PFSK-1 (cell line): Measurements from ENCODE around the gene GOLGB1.

Experiments used
- FOXP2 ChIP-seq: optimal IDR thresholded peaks from 2 replicates; pipeline ENCODE3; 2011; ENCODE audit warnings: borderline replicate concordance, control low read depth, inconsistent platforms; ENCODE audit not compliant: insufficient read depth; ENCODE audit errors: extremely low read length, extremely low read depth
- POLR2AphosphoS5 ChIP-seq: IDR thresholded peaks from 2 replicates; pipeline ENCODE4 v1.6.1; 2012; ENCODE audit warnings: low read depth, mild to moderate bottlenecking, control low read depth, low read length, moderate library complexity
- REST ChIP-seq, 2 experiments: IDR thresholded peaks; 2 replicates each; pipeline versions ENCODE4 v1.6.1 to v1.8.0; 2011 to 2012; ENCODE audit warnings: low read depth in 2 of 2, low read length in 2 of 2, control low read depth in 1 of 2, inconsistent platforms in 1 of 2, mild to moderate bottlenecking in 1 of 2, moderate library complexity in 1 of 2; ENCODE audit not compliant: insufficient read depth in 1 of 2
- SIN3A ChIP-seq: IDR thresholded peaks from 2 replicates; pipeline ENCODE4 v1.6.1; 2012; ENCODE audit warnings: mild to moderate bottlenecking, low read length, moderate library complexity, borderline replicate concordance; ENCODE audit not compliant: insufficient read depth
- TAF1 ChIP-seq: IDR thresholded peaks from 2 replicates; pipeline ENCODE4 v1.6.1; 2012; ENCODE audit warnings: low read length, control low read depth, borderline replicate concordance; ENCODE audit not compliant: insufficient read depth

GOLGB1 gene

GRCh38 chr3:121752261-121752660 is 2.7 kb upstream of the GOLGB1 start:
- TF ChIP-seq SIN3A = no peak
- TF ChIP-seq REST (IDR thresholded peaks at IDR 0.05; ENCODE audit: insufficient read depth in 1 of 2, low read depth in 2 of 2, low read length in 2 of 2) = no peak
- no peak for TF ChIP-seq POLR2AphosphoS5
- TF ChIP-seq TAF1 = no peak
- TF ChIP-seq FOXP2 = no peak

GRCh38 chr3:121750087-121750415 is 510 bp upstream of the GOLGB1 start:
- no peak; the same call in 1 of the 2 replicates for TF ChIP-seq POLR2AphosphoS5
- no peak for TF ChIP-seq FOXP2
- no peak for TF ChIP-seq REST (IDR thresholded peaks at IDR 0.05; ENCODE audit: insufficient read depth in 1 of 2, low read depth in 2 of 2, low read length in 2 of 2)
- no peak for TF ChIP-seq SIN3A
- TF ChIP-seq TAF1 = no peak

- TF ChIP-seq REST (IDR thresholded peaks at IDR 0.05; ENCODE audit: insufficient read depth in 1 of 2, low read depth in 2 of 2, low read length in 2 of 2) = no peak
- no peak for TF ChIP-seq SIN3A
- TF ChIP-seq TAF1 = no peak
- no peak for TF ChIP-seq POLR2AphosphoS5
- no peak for TF ChIP-seq FOXP2
Measured at GRCh38 chr3:121748680-121749275, 763 bp downstream of the GOLGB1 start.

- TF ChIP-seq SIN3A = no peak
- TF ChIP-seq TAF1 = no peak
- no peak for TF ChIP-seq REST (IDR thresholded peaks at IDR 0.05; ENCODE audit: insufficient read depth in 1 of 2, low read depth in 2 of 2, low read length in 2 of 2)
- no peak for TF ChIP-seq FOXP2
- TF ChIP-seq POLR2AphosphoS5 = no peak
Measured at GRCh38 chr3:121747976-121748375, 1.6 kb downstream of the GOLGB1 start.

GRCh38 chr3:121740896-121741295 is 8.6 kb downstream of the GOLGB1 start:
- TF ChIP-seq POLR2AphosphoS5 (no peak), TAF1 (no peak), FOXP2 (no peak), SIN3A (no peak), REST (IDR thresholded peaks at IDR 0.05; ENCODE audit: insufficient read depth in 1 of 2, low read depth in 2 of 2, low read length in 2 of 2) (no peak)
